ENCODE data around the gene PRKCE. TPM values are rescaled to one million over a fixed set of nuclear protein-coding genes. Genes with fewer than 3 reads are reported as not detected.

PRKCE gene
- 8.6 to 12.0 TPM (median 9.6 TPM) in 3 replicates for total RNA-seq
- long read RNA-seq, partial matches to known transcripts = 1 of 4 reads
- long read RNA-seq, other reads (novel, unspliced or antisense) = 3 of 4 reads

DNA sequence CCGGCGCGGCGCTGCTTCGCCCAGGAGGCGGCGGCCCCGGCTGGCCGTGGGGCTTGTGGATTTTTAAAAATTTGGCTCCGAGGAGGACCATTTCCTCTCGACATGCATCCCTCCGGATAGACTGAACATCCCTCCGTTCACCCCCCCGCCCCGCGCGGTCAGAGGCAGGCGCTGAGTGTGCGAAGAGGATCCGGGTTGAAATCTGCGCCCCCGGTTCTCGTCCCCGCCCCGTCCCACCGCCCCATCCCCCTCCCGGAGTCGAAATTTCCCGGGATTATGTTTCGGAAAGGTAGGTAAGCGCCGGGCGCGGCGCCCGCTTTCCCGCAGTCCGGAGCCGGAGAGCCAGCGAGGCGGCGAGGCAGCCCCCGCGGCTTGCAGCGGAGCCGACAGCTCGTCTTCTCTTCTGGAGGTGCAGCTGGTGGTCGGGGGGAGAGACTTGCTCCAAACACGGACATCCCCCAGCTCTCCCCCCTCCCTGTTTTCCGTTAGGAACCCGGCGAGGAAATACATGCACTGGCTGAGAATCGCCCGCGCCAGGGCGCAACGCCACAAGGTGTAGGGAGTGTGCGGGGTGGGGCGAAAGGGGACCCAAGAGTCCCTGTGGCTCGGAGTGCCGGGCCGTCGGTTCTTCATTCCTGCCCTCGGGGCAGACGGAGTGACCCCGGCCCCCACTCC is at the start of gene PRKCE:
TSS of gene PRKCE (plus strand) at position 261 of the 675 bp plus-strand sequence.
- Mint-ChIP-seq H3K4me3 (ENCODE audit: unreplicated experiment) (peak within 1 kb of the TSS; percentile 97), H3K9me3 (ENCODE audit: low read depth) (no peaks in the 10 kb centered on the region), H3K4me1 (ENCODE audit: low read depth) (peaks cover 32% of the 10 kb centered on the region), H3K27me3 (ENCODE audit: low read depth) (no peaks in the 10 kb centered on the region), H3K27ac (ENCODE audit: unreplicated experiment) (peak within 1 kb of the TSS; percentile 99), H3K36me3 (ENCODE audit: low read depth) (no peaks in the 10 kb centered on the region)
- no peak for DNase-seq (ENCODE audit: low spot score)
- no peak for TF ChIP-seq CTCF (IDR thresholded peaks at IDR 0.05)

GRCh38 chr2:45602624-45603023 is 48.9 kb upstream of the PRKCE start:
- no peak for DNase-seq (ENCODE audit: low spot score)
- H3K4me3 Mint-ChIP-seq (ENCODE audit: unreplicated experiment) = no peak overlapping the region
- no peaks in the 10 kb centered on the region for H3K27me3 Mint-ChIP-seq (ENCODE audit: low read depth)
- H3K9me3 Mint-ChIP-seq (ENCODE audit: low read depth) = no peaks in the 10 kb centered on the region
- H3K4me1 Mint-ChIP-seq (ENCODE audit: low read depth) = peaks cover 3% of the 10 kb centered on the region
- H3K36me3 Mint-ChIP-seq (ENCODE audit: low read depth) = peaks cover 27% of the 10 kb centered on the region
- H3K27ac Mint-ChIP-seq (ENCODE audit: unreplicated experiment) = no peak overlapping the region
- TF ChIP-seq CTCF (IDR thresholded peaks at IDR 0.05) = no peak

GRCh38 chr2:45605116-45605515 is 46.4 kb upstream of the PRKCE start:
- H3K36me3 Mint-ChIP-seq (ENCODE audit: low read depth) = peaks cover 16% of the 10 kb centered on the region
- no peak for DNase-seq (ENCODE audit: low spot score)
- H3K27ac Mint-ChIP-seq (ENCODE audit: unreplicated experiment) = no peak overlapping the region
- no peak overlapping the region for H3K4me3 Mint-ChIP-seq (ENCODE audit: unreplicated experiment)
- TF ChIP-seq CTCF (IDR thresholded peaks at IDR 0.05) = no peak
- no peaks in the 10 kb centered on the region for H3K9me3 Mint-ChIP-seq (ENCODE audit: low read depth)
- H3K27me3 Mint-ChIP-seq (ENCODE audit: low read depth) = no peaks in the 10 kb centered on the region
- H3K4me1 Mint-ChIP-seq (ENCODE audit: low read depth) = peaks cover 15% of the 10 kb centered on the region

GRCh38 chr2:45606796-45607195 is 44.7 kb upstream of the PRKCE start:
- peaks cover 6% of the 10 kb centered on the region for H3K36me3 Mint-ChIP-seq (ENCODE audit: low read depth)
- no peak for DNase-seq (ENCODE audit: low spot score)
- no peak overlapping the region for H3K27ac Mint-ChIP-seq (ENCODE audit: unreplicated experiment)
- peaks cover 24% of the 10 kb centered on the region for H3K4me1 Mint-ChIP-seq (ENCODE audit: low read depth)
- no peaks in the 10 kb centered on the region for H3K9me3 Mint-ChIP-seq (ENCODE audit: low read depth)
- no peak overlapping the region for H3K4me3 Mint-ChIP-seq (ENCODE audit: unreplicated experiment)
- no peak for TF ChIP-seq CTCF (IDR thresholded peaks at IDR 0.05)
- H3K27me3 Mint-ChIP-seq (ENCODE audit: low read depth) = no peaks in the 10 kb centered on the region

- DNase-seq (ENCODE audit: low spot score) = no peak
- peak overlapping the region; percentile 18 for H3K27ac Mint-ChIP-seq (ENCODE audit: unreplicated experiment)
- no peaks in the 10 kb centered on the region for H3K9me3 Mint-ChIP-seq (ENCODE audit: low read depth)
- TF ChIP-seq CTCF (IDR thresholded peaks at IDR 0.05) = peak; percentile 75
- H3K4me1 Mint-ChIP-seq (ENCODE audit: low read depth) = peaks cover 31% of the 10 kb centered on the region
- no peak overlapping the region for H3K4me3 Mint-ChIP-seq (ENCODE audit: unreplicated experiment)
- H3K36me3 Mint-ChIP-seq (ENCODE audit: low read depth) = peaks cover 6% of the 10 kb centered on the region
- no peaks in the 10 kb centered on the region for H3K27me3 Mint-ChIP-seq (ENCODE audit: low read depth)
Measured at GRCh38 chr2:45607701-45608100, 43.8 kb upstream of the PRKCE start.
